Dedifferentiated amniotic fluid mesenchymal stem cell (primary cell): ENCODE data around the gene ZNF423.

Source experiments
- DNase-seq: peaks from one replicate; pipeline ENCODE4 v3.0.0-alpha.2; 2016; ENCODE audit errors: extremely low spot score

The ZNF423 gene

GRCh38 chr16:49782405-49782804 is 73.5 kb downstream of the ZNF423 start:
- no peak for DNase-seq

- no peak for DNase-seq
Observed at GRCh38 chr16:49781401-49781800, 74.5 kb downstream of the ZNF423 start.

GRCh38 chr16:49780433-49780832 is 75.5 kb downstream of the ZNF423 start:
- DNase-seq = no peak

GRCh38 chr16:49779979-49780378 is 75.9 kb downstream of the ZNF423 start:
- DNase-seq = no peak

- no peak for DNase-seq
Observed at GRCh38 chr16:49778202-49778930, 77.5 kb downstream of the ZNF423 start.

- DNase-seq = no peak
Observed at GRCh38 chr16:49776734-49777133, 79.2 kb downstream of the ZNF423 start.

GRCh38 chr16:49776085-49776595 is 79.8 kb downstream of the ZNF423 start:
- DNase-seq = no peak

GRCh38 chr16:49775581-49775980 is 80.3 kb downstream of the ZNF423 start:
- no peak for DNase-seq

GRCh38 chr16:49775018-49775417 is 80.9 kb downstream of the ZNF423 start:
- no peak for DNase-seq

GRCh38 chr16:49773534-49774475 is 82.1 kb downstream of the ZNF423 start:
- DNase-seq = no peak

GRCh38 chr16:49767998-49768397 is 87.9 kb downstream of the ZNF423 start:
- DNase-seq = no peak

- no peak for DNase-seq
Observed at GRCh38 chr16:49767414-49767813, 88.5 kb downstream of the ZNF423 start.

GRCh38 chr16:49766225-49766624 is 89.7 kb downstream of the ZNF423 start:
- DNase-seq = no peak

- no peak for DNase-seq
Observed at GRCh38 chr16:49763826-49764225, 92.1 kb downstream of the ZNF423 start.

- no peak for DNase-seq
Observed at GRCh38 chr16:49760815-49761214, 95.1 kb downstream of the ZNF423 start.

- no peak for DNase-seq
Observed at GRCh38 chr16:49757559-49758069, 98.3 kb downstream of the ZNF423 start.

GRCh38 chr16:49756775-49757558 is 98.9 kb downstream of the ZNF423 start:
- DNase-seq = no peak

- DNase-seq = no peak
Observed at GRCh38 chr16:49755716-49756505, 100.0 kb downstream of the ZNF423 start.

GRCh38 chr16:49755313-49755620 is 100.6 kb downstream of the ZNF423 start:
- DNase-seq = peak; percentile 36

GRCh38 chr16:49754495-49755312 is 101.2 kb downstream of the ZNF423 start:
- DNase-seq = peak; percentile 26
